Calu3 (cell line): ENCODE measurements around the gene SHISA7. TPM values are rescaled to one million over a fixed set of nuclear protein-coding genes. Genes with fewer than 3 reads are reported as not detected.

Experiments
- Bru-seq: library from RNA; stranded (reverse); fragments of 400-500 nt; gene quantifications from one replicate; lab custom pipeline; 2021; lab: Mats Ljungman, UMichigan
- BruChase-seq, 2 experiments: library from RNA; stranded (reverse); fragments of 400-500 nt; gene quantifications; one replicate each; lab custom pipeline; 2021; lab: Mats Ljungman, UMichigan
- BruUV-seq: library from RNA; stranded (reverse); fragments of 400-500 nt; replicated peaks from 2 replicates; lab custom pipeline; 2021; lab: Mats Ljungman, UMichigan
- CTCF ChIA-PET: fragments of 300-600 bp; sonication (Branson Sonifier 250); formaldehyde crosslinking; loops from one replicate; lab custom pipeline; 2022; ENCODE audit warnings: antibody characterized with exemption; lab: Charles Lee
- DNase-seq: peaks from one replicate; pipeline ENCODE4 v3.0.0; 2022
- H3K27ac Mint-ChIP-seq: one replicate; pipeline ENCODE4 v1.8.0; 2022; ENCODE audit warnings: mixed read lengths; ENCODE audit not compliant: unreplicated experiment
- H3K27me3 Mint-ChIP-seq: one replicate; pipeline ENCODE4 v1.8.0; 2022; ENCODE audit warnings: mixed read lengths; ENCODE audit not compliant: unreplicated experiment
- H3K36me3 Mint-ChIP-seq: one replicate; pipeline ENCODE4 v1.8.0; 2022; ENCODE audit warnings: mild to moderate bottlenecking, moderate library complexity, mixed read lengths; ENCODE audit not compliant: insufficient read depth, unreplicated experiment
- H3K4me1 Mint-ChIP-seq: one replicate; pipeline ENCODE4 v1.8.0; 2022; ENCODE audit warnings: mild to moderate bottlenecking, low read depth, mixed read lengths; ENCODE audit not compliant: unreplicated experiment
- H3K4me3 Mint-ChIP-seq: one replicate; pipeline ENCODE4 v1.8.0; 2022; ENCODE audit warnings: mild to moderate bottlenecking, low read depth, moderate library complexity, mixed read lengths; ENCODE audit not compliant: unreplicated experiment
- H3K9me3 Mint-ChIP-seq: one replicate; pipeline ENCODE4 v1.8.0; 2022; ENCODE audit warnings: low read depth, mixed read lengths; ENCODE audit not compliant: unreplicated experiment
- CTCF ChIP-seq: fragments of 200-600 bp; IDR thresholded peaks from one replicate; pipeline ENCODE4 v1.8.0; 2022; ENCODE audit warnings: antibody characterized with exemption; ENCODE audit not compliant: unreplicated experiment
- intact Hi-C: fragments of 100-400 bp; cut with micrococcal nuclease; formaldehyde crosslinking; loops from one replicate; pipeline ENCODE4 v1.10.0; 2022; ENCODE audit not compliant: unreplicated experiment
- long read RNA-seq: library from polyadenylated mRNA; stranded (forward); transcript quantifications from one replicate; pipeline ENCODE4 v2.0.0, GENCODE V29; 2022
- total RNA-seq: library from RNA; stranded (reverse); gene quantifications from 2 replicates; pipeline ENCODE4 v1.2.3, GENCODE V29; 2022

SHISA7 gene
- not detected in 2 replicates for total RNA-seq
- not detected for Bru-seq, nascent RNA
- percentile 6 among the genes with signal in this experiment for BruChase-seq, experiment 1, labeled RNA remaining after a 6-hour chase
- not detected for BruChase-seq, experiment 2, labeled RNA remaining after a 2-hour chase
- long read RNA-seq: 0 reads

- Mint-ChIP-seq H3K27ac (no peak within 1 kb of the TSS), H3K36me3 (peaks cover 4% of the 10 kb centered on the region), H3K9me3 (peaks cover 3% of the 10 kb centered on the region), H3K4me1 (peaks cover 13% of the 10 kb centered on the region), H3K4me3 (no peak within 1 kb of the TSS), H3K27me3 (no peaks in the 10 kb centered on the region)
- no TSS peak for BruUV-seq
- TF ChIP-seq CTCF: no peak
- DNase-seq: no peak
- CTCF ChIA-PET: no interaction called here
- intact Hi-C loops: no loop called here
These were observed at the start of gene SHISA7 for GRCh38 chr19:55443045-55443823. TSS of gene SHISA7 (minus strand) at chr19:55443300. CDS start at chr19:55442863, 437 bp downstream.

- Mint-ChIP-seq H3K27me3 (peaks cover 71% of the 10 kb centered on the region), H3K36me3 (peaks cover 18% of the 10 kb centered on the region), H3K27ac (no peak overlapping the region), H3K9me3 (no peaks in the 10 kb centered on the region), H3K4me3 (no peak overlapping the region), H3K4me1 (no peaks in the 10 kb centered on the region)
- intact Hi-C loops: no loop called here
- TF ChIP-seq CTCF: no peak
- DNase-seq: no peak
- CTCF ChIA-PET: no interaction called here
- BruUV-seq: no TSS peak
These were observed 49.4 kb upstream of the SHISA7 start for GRCh38 chr19:55492362-55492944.

- no peak overlapping the region for H3K4me3 Mint-ChIP-seq
- TF ChIP-seq CTCF: no peak
- no peak for DNase-seq
- H3K27me3 Mint-ChIP-seq: peaks cover 64% of the 10 kb centered on the region
- no peak overlapping the region for H3K27ac Mint-ChIP-seq
- no peaks in the 10 kb centered on the region for H3K9me3 Mint-ChIP-seq
- H3K36me3 Mint-ChIP-seq: peaks cover 24% of the 10 kb centered on the region
- intact Hi-C loops: no loop called here
- CTCF ChIA-PET: interaction anchor here (0.9 kb wide), 1 partner anchor 345 kb away, joined by 4 read pairs; no protein-coding TSS in a partner anchor
- BruUV-seq: no TSS peak
- H3K4me1 Mint-ChIP-seq: no peaks in the 10 kb centered on the region
These were observed 48.7 kb upstream of the SHISA7 start for GRCh38 chr19:55491546-55492360.
